ENCODE measurements around the gene AIFM2.
A peak's percentile ranks its signal among the peaks of the same experiment; 100 is the strongest.
"Not testable (repeated sequence)": the region's sequence is repeated elsewhere in the genome, so short reads cannot be mapped to it uniquely, and the experiment has no call there.

Gene AIFM2

GRCh38 chr10:70132098-70133029, at the start of gene AIFM2:
TSS of gene AIFM2 (minus strand) at chr10:70132825. CDS start at chr10:70124084, 8,741 bp downstream.
- peak; percentile 81 for DNase-seq

GRCh38 chr10:70179209-70179608, 46.6 kb upstream of the AIFM2 start:
- not testable (repeated sequence) for DNase-seq

- DNase-seq, result no peak
Measured at GRCh38 chr10:70178139-70178725, 45.6 kb upstream of the AIFM2 start.

GRCh38 chr10:70176441-70176840, 43.8 kb upstream of the AIFM2 start:
- no peak for DNase-seq

- DNase-seq, result no peak
Measured at GRCh38 chr10:70175516-70175915, 42.9 kb upstream of the AIFM2 start.

GRCh38 chr10:70174058-70174741, 41.6 kb upstream of the AIFM2 start:
- no peak for DNase-seq

- DNase-seq, result no peak
Measured at GRCh38 chr10:70169649-70170364, 37.2 kb upstream of the AIFM2 start.

- no peak for DNase-seq
Measured at GRCh38 chr10:70169011-70169410, 36.4 kb upstream of the AIFM2 start.

GRCh38 chr10:70167246-70167645, 34.6 kb upstream of the AIFM2 start:
- no peak for DNase-seq

- DNase-seq, result no peak
Measured at GRCh38 chr10:70166394-70166793, 33.8 kb upstream of the AIFM2 start.

GRCh38 chr10:70164163-70164562, 31.5 kb upstream of the AIFM2 start:
- no peak for DNase-seq

- no peak for DNase-seq
Measured at GRCh38 chr10:70163448-70163847, 30.8 kb upstream of the AIFM2 start.

- DNase-seq, result peak; percentile 65
Measured at GRCh38 chr10:70162892-70163201, 30.2 kb upstream of the AIFM2 start.

- DNase-seq, result no peak
Measured at GRCh38 chr10:70162151-70162891, 29.7 kb upstream of the AIFM2 start.

GRCh38 chr10:70160798-70161197, 28.2 kb upstream of the AIFM2 start:
- no peak for DNase-seq

- not testable (repeated sequence) for DNase-seq
Measured at GRCh38 chr10:70159366-70159765, 26.7 kb upstream of the AIFM2 start.

GRCh38 chr10:70158113-70158512, 25.5 kb upstream of the AIFM2 start:
- DNase-seq, result no peak

GRCh38 chr10:70155255-70155838, 22.7 kb upstream of the AIFM2 start:
- no peak for DNase-seq

- no peak for DNase-seq
Measured at GRCh38 chr10:70148516-70148915, 15.9 kb upstream of the AIFM2 start.

GRCh38 chr10:70147259-70147625, 14.6 kb upstream of the AIFM2 start:
- no peak for DNase-seq

- peak; percentile 93 for DNase-seq
Measured at GRCh38 chr10:70146489-70147258, 14.0 kb upstream of the AIFM2 start, which contains the start of gene TYSND1. TSS of gene TYSND1 (minus strand) at chr10:70146700. CDS start at chr10:70146586, 114 bp downstream.
